ENCODE results near the gene HIVEP2. TPM values are rescaled to one million over a fixed set of nuclear protein-coding genes. Genes with fewer than 3 reads are reported as not detected.
"Not testable (repeated sequence)": the region's sequence is repeated elsewhere in the genome, so short reads cannot be mapped to it uniquely, and the experiment has no call there.

Gene HIVEP2, protein sequence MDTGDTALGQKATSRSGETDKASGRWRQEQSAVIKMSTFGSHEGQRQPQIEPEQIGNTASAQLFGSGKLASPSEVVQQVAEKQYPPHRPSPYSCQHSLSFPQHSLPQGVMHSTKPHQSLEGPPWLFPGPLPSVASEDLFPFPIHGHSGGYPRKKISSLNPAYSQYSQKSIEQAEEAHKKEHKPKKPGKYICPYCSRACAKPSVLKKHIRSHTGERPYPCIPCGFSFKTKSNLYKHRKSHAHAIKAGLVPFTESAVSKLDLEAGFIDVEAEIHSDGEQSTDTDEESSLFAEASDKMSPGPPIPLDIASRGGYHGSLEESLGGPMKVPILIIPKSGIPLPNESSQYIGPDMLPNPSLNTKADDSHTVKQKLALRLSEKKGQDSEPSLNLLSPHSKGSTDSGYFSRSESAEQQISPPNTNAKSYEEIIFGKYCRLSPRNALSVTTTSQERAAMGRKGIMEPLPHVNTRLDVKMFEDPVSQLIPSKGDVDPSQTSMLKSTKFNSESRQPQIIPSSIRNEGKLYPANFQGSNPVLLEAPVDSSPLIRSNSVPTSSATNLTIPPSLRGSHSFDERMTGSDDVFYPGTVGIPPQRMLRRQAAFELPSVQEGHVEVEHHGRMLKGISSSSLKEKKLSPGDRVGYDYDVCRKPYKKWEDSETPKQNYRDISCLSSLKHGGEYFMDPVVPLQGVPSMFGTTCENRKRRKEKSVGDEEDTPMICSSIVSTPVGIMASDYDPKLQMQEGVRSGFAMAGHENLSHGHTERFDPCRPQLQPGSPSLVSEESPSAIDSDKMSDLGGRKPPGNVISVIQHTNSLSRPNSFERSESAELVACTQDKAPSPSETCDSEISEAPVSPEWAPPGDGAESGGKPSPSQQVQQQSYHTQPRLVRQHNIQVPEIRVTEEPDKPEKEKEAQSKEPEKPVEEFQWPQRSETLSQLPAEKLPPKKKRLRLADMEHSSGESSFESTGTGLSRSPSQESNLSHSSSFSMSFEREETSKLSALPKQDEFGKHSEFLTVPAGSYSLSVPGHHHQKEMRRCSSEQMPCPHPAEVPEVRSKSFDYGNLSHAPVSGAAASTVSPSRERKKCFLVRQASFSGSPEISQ (N-terminal part only)
- total RNA-seq = 28.6 TPM

DNA sequence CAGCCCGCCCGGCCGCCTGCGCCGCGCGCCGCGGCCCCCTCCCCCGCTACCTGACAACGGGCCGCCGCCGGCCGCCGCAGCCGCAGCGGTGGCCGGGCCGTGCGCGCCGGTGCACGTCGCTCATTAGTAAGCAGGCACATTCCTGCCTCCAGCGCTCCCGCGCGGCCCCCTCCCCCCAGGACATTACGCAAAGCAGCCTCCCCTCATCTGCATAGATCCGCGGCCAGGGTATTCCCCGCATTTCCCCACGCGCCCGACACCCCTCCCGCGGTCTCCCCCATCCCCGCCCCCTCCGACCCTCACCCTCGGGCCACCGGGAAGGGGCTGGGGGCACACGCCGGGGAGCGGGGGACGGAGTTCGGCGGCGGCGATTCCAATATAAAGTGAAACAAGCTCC is at the start of gene HIVEP2:
Gene HIVEP2 (minus strand): TSS at position 128 of the 397 bp plus-strand sequence. CDS start 170,438 bp downstream, outside the sequence.
- DNase-seq = peak; percentile 87

DNA sequence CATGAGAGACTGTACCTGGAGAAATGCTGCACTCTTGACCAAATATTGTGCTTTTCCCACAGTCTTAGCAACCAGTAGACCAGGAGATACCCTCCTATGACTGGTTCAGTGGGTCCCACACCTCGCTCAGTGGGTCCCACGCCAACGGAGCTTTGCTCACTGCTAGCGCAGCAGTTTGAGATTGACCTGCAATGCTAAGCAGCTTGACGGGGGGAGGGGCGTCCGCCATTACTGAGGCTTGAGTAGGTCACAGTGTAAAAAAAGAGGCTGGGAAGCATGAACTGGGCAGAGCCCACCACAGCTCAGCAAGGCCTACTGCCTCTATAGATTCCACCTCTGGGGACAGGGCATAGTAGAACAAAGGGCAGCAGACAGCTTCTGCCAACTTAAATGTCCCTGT is 49.0 kb upstream of the HIVEP2 start:
- DNase-seq = no peak

DNA sequence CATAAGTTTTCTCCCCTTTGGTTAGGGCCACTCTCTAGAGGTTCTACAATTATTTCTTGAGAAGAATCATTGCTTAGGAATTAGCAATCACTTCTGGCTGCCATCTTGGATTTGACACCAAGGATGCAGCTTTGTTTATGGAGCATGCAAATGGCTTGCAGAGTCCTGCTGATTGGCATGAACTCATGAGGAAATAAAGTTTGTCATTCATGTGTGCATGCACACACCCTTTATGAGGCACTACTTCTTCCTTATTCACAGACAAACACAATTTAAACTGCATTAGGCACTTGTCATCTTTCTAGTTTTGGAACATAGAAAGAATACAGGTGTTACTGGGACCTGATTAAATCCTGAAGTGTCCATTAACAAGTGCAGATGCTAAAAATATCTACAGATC is 42.5 kb upstream of the HIVEP2 start:
- DNase-seq = no peak

DNA sequence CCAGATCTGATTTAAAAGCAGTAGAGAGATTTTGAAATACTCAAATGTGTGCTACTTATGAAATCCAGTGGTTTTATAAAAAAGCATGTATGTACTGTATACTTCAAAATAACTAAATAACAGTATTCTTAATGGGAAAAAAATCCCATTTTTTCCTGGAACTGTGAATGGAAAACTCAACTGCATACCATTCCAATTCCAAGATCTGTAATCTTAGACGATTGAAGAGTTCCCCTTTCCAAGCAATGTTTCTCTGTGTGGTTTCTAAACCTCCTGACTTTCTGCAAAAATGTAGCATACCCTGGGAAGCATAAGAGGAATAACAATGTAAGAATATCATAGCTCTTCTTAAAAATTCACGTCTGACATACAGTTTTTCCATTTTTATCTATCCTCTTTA is 40.3 kb upstream of the HIVEP2 start:
- peak; percentile 42 for DNase-seq

DNA sequence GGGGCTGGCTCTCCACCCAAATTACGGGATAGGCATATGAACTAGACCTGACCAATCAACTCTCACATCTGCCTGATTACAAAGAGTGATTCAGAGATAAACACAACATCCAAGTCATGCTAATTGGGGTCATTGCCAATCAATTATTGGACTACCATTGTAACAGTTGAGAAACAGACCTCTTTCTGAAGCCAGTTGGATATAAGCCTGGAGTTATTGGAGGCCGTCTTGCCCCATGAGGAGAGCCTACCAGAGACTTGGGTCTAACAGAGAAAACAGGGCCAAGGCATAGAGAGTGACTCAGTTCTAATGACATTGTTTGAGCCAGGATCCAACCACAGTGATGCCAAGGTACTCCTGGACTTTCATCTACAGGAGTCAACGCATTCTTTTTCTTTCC is 39.4 kb upstream of the HIVEP2 start:
- DNase-seq = no peak

DNA sequence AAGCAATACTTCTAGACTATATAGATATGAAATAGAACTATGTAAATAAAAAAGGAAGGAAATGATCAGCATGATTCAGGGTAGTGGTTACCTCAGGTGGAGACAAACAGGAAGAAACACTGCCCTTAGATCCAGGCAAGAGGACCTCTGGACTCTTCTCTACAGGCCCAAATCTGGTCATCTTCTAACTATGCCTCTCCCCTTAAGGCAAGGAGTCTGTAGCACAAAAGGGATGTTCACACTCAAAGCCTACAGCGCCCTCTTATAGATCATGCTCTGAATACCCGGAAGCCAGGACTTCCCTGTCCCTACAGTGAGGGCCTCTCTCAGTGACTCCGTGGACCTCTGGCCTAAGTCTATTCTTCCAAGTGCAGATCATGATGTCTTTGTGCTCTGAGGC is 30.4 kb upstream of the HIVEP2 start:
- no peak for DNase-seq

DNA sequence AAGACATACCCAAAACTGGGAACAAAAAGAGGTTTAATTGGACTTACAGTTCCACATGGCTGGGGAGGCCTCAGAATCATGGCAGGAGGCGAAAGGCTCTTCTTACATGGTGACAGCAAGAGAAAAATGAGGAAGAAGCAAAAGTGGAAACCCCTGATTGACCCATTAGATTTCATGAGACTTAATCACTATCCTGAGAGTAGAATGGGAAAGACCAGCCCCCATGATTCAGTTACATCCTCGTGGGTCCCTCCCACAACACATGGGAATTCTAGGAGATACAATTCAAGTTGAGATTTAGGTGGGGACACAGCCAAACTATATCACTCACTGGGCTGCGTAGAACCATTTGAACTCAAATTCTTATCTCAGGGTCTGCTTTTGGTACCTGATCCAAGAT is 26.0 kb upstream of the HIVEP2 start:
- DNase-seq = not testable (repeated sequence)

DNA sequence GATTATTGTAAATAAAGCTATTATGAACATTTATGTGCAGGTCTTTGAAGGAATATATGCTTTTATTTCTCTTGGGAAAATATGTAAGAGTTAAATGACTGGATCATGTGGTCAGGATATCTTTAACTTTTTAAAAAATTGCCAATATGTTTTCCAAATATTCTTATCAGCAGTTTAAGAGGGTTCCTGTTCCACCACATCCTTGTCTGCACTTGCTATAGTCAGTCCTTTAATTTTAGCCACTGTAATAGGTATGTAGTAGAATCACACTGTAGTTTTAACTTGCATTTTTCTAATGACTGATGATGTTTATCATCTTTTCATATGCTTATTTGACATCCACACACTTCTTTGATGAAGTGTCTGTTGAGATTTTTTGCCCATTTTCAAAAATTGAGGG is 23.6 kb upstream of the HIVEP2 start:
- no peak for DNase-seq

DNA sequence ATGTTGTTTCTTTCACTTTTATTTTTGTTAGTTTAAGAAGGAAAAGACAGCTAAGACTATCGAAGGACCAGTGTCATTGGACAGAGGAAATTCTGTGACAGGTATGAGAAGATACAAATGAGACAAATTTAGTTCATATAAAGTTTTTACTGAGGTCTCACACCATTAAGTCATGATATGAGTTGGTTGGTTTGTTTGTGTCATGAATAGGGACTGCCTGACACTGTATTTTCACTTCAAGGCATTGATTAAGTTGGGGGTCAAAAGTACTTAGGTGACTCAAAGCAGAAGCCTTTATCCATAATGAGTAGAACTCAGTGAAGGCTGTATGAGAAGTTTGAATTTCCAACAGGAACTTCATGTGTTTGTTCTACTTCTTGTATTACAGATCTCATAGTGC is 21.3 kb upstream of the HIVEP2 start:
- DNase-seq = no peak

DNA sequence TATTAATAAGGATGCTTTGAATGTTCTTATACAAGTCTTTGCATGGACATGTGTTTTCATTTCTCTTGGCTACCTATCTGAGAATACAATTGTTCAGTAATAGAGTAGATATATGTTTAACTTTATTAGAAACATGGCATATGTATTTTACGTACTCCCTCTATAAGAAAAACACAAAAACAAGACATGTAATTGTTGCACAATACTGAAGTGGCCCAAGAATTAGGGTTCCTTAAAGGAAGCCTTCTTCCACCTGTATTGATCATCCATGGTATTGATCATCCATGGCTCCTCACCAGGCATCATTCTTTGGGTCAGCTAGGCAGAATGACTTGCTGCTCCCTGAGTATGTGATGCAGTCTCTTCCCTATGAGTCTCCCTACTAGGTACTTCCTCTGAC is 20.2 kb upstream of the HIVEP2 start:
- DNase-seq = no peak

DNA sequence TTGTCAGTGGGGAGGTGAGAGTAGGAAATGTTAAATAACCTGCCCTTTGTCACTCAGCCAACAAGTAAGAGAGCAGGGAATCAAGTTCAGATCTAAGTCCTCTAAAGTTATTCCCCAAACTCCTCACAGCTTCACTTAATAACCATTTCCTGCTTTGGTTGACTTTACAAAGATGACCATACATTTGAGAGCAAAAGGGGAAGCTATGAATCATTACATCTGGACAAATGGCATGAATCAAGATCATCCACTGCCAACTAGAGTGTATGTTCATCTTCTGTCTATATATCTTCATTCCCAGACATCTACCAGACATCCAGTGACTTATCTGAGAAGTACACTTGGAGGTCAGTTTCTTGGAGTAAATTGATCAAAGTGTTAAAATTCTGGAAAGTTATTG is 15.1 kb upstream of the HIVEP2 start:
- no peak for DNase-seq

DNA sequence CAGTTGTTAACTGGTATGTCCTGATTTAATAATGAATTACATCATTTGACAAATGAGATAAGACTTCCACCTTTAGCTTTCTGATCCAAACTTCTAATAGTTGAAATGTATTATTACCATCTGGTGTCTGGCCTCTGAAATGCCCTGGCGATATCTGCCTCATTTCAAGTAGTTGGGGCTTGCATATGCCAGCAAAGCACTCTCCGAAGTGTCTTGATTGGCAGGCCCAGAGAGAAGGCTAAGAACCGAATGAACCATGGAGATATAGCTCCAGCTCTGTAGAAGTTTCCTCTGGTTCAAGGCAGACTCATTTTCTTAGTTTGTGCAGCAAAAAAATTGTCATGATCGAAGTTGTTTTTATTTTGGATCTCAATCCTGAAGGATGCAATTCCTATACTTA is 13.4 kb upstream of the HIVEP2 start:
- no peak for DNase-seq

DNA sequence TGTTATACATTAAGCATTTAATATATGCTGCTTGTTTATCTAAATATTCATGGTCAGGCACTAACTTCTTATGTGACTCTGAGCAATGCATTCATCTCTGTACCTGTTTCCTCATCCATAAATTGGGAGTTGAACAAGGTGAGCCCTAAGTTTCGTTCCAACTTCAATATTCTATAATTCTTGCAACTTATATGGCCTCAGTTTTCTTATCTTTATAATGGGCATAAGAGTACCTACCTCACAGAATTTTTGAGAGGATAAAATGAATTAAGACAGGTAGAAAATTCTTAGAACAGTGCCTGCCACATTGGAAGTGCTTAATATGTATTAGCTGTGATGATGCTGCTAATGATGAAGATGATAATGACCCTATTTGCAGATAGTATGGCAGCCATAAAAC is 11.8 kb upstream of the HIVEP2 start:
- no peak for DNase-seq

DNA sequence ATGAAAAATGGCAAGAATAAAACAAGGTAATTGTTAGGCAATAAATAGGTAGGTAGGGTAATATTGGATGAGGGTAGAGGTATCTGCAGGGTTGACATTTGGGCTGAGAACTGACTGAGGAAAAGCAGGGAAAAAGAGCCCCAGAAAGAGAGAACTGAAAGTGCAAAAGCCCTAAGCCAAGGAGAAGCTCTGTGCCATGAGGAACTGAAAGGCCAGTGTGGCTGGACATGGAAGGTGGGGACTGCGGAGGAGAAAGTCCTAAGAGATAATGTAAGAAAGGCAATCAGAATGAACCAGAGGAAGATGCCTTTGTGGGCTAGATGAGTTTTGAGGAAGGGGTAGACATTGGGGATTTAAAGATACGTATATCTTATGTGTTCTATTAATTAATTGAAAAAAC is 9.9 kb upstream of the HIVEP2 start:
- no peak for DNase-seq

DNA sequence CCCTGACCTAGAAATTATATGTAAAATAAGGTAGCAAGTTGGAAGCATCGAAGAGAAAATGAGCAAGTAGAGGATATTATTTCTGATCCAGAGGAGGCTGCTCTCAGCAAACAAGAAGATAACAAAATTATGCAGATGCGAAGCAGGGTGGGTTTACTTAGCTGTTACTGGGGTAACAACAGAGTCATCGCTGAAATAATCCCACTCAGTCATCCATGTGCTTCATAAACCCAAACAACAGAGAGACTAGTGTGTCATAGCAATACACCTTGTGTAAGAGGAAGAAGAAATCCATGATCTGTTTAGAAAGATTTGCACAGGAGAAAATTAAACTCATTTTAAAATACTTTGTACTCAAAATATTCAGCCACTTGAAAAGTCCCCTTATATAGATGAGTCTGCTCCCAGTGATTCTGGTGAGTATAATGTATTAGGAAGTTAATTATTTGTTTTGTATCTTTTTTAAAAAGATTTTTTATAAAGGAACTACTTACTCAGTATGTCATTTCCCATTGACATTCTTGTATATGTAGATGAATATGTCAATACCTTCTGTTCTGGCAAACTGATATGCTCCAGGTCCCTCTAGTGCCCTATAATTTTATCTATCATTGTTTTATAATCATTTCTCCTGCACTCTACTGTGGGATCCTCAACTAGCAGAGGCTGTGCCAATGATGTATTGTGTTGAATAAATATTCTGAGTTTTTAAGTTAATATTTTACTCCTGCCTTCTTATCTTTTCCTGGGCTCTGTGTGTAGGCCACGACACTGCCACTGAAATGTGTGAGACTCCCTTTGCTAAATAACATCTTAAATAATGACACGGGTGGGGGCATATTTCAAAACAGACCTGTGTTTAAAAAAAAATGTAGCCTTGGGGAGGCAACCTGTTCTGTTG is 8.6 kb upstream of the HIVEP2 start:
- DNase-seq = no peak

DNA sequence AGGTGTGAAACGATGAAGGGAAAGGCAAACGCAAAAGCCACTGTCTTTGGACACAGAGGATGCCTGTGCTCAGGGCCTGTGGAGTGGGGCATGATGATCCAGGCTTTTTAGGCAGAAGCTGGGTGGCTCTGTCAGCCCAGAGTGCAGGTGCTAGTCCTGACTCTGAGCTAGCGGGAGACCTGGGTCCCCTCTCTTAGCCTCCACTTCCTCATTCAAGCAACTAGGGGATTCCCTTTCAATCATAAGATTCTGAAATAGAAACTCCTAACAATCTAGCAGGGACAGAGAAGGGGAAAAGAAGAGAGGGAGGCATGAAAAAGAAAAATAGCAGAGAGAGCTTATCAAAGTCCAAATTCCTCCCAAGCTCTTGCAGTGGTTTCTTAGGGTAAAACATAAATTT is 7.6 kb upstream of the HIVEP2 start:
- DNase-seq = no peak

DNA sequence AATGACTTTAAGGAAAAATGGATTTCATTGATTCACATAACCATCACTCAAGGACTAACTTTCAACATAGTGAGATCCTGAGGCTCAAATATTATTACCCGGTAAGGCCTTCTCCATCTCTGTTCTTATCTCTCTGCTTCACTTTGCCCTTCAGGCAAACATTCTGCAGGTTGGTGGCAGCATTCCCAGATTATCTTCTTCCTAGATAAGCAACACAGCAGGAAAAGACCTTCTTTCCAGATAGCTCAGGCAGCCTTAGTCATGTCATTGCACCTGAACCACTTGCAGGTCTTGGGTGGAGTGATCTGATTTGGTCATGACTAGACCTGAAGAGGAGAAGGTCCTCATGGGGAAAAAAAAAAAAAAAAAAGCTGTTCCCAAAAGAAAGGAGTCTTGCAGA is 5.3 kb upstream of the HIVEP2 start:
- DNase-seq = no peak

DNA sequence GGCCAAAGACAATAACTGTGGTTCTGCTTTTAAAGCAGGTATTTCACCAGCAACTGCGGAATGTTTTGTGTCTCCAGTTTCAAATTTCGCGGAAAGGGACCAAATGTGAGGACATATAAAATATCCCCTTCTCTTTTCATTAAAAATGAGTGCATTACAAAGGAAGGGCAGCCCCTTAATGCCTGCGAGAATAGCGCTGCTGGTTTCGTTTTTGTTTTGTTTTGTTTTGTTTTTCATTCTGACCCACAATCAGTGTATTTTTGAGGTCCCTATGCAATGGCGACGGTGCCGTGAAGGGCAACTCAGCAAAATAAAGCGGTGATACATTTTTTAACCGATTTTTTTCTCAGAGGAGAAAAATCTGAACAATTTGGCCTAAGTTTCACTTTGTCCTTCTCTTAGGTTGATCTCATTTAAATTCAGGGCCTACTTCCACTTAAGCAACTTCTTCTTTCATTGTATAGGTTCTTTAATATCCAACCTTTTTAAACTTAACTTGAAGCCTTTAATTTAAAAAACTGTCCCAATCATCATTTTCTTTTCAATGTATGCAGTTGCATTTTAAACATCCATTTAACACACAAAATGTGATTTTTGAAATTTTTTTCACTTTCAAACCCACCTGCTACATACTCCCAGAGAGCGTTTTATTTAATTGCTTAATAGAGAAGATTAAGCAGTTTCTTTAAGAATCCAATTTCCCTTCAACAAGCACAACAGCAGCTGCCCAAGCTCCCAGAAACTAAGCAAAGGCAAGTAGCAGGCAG is 2.9 kb upstream of the HIVEP2 start:
- peak; percentile 69 for DNase-seq

DNA sequence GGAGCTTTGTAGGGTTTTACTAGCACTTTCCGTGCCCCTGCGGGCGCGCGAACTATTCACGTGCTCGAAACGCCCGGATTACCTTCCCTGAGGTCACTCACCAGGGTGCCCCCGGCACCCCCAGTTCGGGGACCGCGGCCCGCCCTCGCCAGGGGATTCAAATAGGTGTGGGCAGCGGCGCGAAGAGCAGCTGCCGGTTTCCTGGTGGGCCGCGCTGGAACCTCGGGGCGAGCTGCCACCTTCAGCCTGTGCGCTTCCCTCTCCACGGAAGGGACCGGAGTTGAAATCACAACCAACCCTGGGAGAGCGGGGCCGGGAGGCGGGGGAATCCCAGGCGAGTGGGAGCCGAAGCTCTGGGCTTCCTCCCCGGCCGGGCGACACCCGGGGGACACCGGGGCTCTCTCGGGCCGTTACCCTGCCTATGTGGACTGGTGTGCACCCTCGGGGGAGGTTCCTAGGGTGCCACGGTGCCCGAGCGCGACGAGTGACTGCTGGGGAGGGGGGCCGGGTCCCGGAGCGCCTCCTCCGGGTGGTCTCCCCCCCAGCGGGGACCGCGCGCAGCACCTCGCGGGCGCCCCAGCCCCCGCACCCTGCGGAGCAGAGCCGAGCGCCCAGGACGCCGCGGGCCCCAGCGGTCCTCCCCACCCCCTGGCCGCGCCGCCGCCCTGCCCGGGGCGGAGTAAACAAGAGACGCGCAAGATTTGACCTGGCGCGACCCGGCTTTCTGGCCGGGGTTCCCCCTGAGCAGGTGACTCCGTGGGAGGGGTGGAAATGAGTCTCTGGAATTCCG is 2.1 kb upstream of the HIVEP2 start:
- peak; percentile 59 for DNase-seq

DNA sequence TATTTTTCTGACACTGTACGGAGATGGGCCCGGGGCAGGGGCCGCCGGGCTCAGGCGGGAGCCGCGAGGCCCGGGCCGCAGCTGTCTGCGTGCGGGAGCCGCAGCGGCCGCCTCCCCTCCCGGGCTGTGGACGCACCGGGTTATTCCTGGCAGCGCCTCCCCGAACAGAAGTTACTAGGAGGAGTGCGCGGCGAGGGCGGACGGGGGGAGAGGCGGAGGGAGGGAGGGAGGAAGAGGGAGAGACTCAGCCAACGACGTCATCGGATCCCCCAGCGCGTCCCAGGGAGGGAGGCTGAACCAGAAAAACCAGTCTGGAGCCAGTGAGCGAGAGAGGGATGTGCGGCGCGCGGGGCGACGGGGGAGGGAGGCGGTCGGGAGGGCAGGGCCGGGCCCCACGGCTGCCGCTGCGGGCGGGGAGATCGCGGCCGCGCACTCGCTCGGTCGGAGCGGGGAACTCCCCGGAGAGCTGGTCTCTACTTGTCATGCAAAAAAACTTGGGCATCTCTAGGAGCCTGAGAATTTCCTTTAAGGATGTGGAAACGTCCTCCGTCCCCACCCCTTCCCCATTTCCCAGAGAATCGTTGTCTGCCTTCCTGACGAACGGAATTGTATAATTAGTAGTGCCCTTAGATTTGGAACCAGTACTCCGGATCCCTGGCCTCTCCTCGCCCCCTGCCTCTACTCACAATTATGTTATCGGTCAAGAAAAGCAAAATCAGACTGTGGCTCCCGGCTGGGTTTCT is 1.4 kb upstream of the HIVEP2 start:
- peak; percentile 98 for DNase-seq

Data from tongue (tissue), 2 donors.